ENCODE results near the gene PTTG1. TPM values are rescaled to one million over a fixed set of nuclear protein-coding genes. Genes with fewer than 3 reads are reported as not detected.

PTTG1 gene
- total and polyA plus RNA-seq, 9 of the 15 experiments (the other 6 are each of a cell fraction or from before 2014, with no cell fraction given) = 193 to 1,088 (median 349) TPM

DNA sequence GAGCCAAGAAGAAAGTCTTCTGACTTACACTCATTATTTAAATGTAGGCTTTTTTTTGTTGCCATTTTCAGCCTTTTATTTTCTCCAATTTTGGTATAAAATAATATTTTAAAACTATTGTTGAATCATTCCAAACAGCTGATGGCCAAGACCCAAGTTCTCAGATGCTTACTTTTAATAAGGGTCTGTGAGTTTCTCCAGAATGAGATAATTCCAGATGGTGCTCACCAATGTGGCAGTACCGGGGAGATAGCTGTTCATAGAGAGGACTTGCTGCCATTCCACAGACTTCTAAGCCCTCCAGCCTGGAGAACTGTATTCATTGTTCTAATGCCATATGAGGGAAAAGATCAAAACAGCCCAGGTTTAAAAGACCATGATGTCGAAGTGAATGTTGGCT lies 46.0 kb upstream of the PTTG1 start:
- ChIA-PET POLR2A (no interaction called here), CTCF (ENCODE audit: low intra/inter-chr PET ratio) (no interaction called here)
- H3K9me1 ChIP-seq (ENCODE audit: control insufficient read depth, insufficient read depth, low read length) = peaks cover 3% of the 10 kb centered on the region
- FAIRE-seq (no peak), ATAC-seq (no peak), DNase-seq (ENCODE audit: extremely low read depth in 1 of 4, low spot score in 3 of 4) (no peak)
- 0 out of 5 replicates have a peak, but pooled peaks cover 0 to 5% of the 10 kb centered on the region in 2 experiments for H3K4me1 ChIP-seq (replicated peaks in 1 of 2; ENCODE audit: control insufficient read depth in 2 of 2, insufficient read depth in 2 of 2, low read length in 2 of 2)
- TF ChIP-seq, protein P1, sequence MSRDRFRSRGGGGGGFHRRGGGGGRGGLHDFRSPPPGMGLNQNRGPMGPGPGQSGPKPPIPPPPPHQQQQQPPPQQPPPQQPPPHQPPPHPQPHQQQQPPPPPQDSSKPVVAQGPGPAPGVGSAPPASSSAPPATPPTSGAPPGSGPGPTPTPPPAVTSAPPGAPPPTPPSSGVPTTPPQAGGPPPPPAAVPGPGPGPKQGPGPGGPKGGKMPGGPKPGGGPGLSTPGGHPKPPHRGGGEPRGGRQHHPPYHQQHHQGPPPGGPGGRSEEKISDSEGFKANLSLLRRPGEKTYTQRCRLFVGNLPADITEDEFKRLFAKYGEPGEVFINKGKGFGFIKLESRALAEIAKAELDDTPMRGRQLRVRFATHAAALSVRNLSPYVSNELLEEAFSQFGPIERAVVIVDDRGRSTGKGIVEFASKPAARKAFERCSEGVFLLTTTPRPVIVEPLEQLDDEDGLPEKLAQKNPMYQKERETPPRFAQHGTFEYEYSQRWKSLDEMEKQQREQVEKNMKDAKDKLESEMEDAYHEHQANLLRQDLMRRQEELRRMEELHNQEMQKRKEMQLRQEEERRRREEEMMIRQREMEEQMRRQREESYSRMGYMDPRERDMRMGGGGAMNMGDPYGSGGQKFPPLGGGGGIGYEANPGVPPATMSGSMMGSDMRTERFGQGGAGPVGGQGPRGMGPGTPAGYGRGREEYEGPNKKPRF (IDR thresholded peaks at IDR 0.05; ENCODE audit: low read depth, low read length) = no peak
- TF ChIP-seq NR2C1 (IDR thresholded peaks at IDR 0.05) = no peak
- no peak for TF ChIP-seq NR2C1 (tag; IDR thresholded peaks at IDR 0.05)
- TF ChIP-seq ZNF586 (CRISPR knock-in tag; conservative IDR thresholded peaks at IDR 0.05) = no peak
- no peak for TF ChIP-seq PML (IDR thresholded peaks at IDR 0.05; ENCODE audit: low read length)
- no peak for TF ChIP-seq TFAM (CRISPR knock-in tag; conservative IDR thresholded peaks at IDR 0.05)
- no peak for TF ChIP-seq ATF7 (IDR thresholded peaks at IDR 0.05)
- no peak for TF ChIP-seq ATF1 (CRISPR knock-in tag; IDR thresholded peaks at IDR 0.05)
- no peak for TF ChIP-seq ATF1 (tag; IDR thresholded peaks at IDR 0.05)
- TF ChIP-seq, protein P2, sequence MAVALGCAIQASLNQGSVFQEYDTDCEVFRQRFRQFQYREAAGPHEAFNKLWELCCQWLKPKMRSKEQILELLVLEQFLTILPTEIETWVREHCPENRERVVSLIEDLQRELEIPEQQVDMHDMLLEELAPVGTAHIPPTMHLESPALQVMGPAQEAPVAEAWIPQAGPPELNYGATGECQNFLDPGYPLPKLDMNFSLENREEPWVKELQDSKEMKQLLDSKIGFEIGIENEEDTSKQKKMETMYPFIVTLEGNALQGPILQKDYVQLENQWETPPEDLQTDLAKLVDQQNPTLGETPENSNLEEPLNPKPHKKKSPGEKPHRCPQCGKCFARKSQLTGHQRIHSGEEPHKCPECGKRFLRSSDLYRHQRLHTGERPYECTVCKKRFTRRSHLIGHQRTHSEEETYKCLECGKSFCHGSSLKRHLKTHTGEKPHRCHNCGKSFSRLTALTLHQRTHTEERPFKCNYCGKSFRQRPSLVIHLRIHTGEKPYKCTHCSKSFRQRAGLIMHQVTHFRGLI (CRISPR knock-in tag; IDR thresholded peaks at IDR 0.05) = no peak
- TF ChIP-seq IFI16 (CRISPR knock-in tag; IDR thresholded peaks at IDR 0.05) = no peak
- no peak for TF ChIP-seq MCM7 (IDR thresholded peaks at IDR 0.05)
- TF ChIP-seq, protein P3, sequence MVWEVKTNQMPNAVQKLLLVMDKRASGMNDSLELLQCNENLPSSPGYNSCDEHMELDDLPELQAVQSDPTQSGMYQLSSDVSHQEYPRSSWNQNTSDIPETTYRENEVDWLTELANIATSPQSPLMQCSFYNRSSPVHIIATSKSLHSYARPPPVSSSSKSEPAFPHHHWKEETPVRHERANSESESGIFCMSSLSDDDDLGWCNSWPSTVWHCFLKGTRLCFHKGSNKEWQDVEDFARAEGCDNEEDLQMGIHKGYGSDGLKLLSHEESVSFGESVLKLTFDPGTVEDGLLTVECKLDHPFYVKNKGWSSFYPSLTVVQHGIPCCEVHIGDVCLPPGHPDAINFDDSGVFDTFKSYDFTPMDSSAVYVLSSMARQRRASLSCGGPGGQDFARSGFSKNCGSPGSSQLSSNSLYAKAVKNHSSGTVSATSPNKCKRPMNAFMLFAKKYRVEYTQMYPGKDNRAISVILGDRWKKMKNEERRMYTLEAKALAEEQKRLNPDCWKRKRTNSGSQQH (CRISPR knock-in tag; IDR thresholded peaks at IDR 0.05) = no peak
- no peak for TF ChIP-seq POLR2G (IDR thresholded peaks at IDR 0.05; ENCODE audit: low read depth, low read length)
- TF ChIP-seq YY1 (IDR thresholded peaks at IDR 0.05; ENCODE audit: borderline replicate concordance in 1 of 3, control insufficient read depth in 1 of 3, extremely low read depth in 1 of 3, insufficient read depth in 3 of 3, insufficient read length in 1 of 3, insufficient replicate concordance in 2 of 3, low read depth in 1 of 3, low read length in 2 of 3) = no peak
- no peak for TF ChIP-seq ZFPM2 (CRISPR knock-in tag; IDR thresholded peaks at IDR 0.05)
- no peak overlapping the region for H3K27ac ChIP-seq (ENCODE audit: extremely low read depth, low read depth, low read length)
- intact Hi-C loops (cut with micrococcal nuclease) = no loop called here
- H3K4me3 ChIP-seq = no peak overlapping the region
- BruUV-seq (replicated peaks) = no TSS peak
- peaks cover 12 to 24% of the 10 kb centered on the region in 2 experiments for H3K27me3 ChIP-seq (ENCODE audit: control insufficient read depth in 2 of 2, insufficient read depth in 2 of 2, low read length in 2 of 2)
- no peak overlapping the region for H3K4me2 ChIP-seq (ENCODE audit: insufficient read depth, low read length)
- no peak overlapping the region for H2AFZ ChIP-seq (ENCODE audit: low read depth, low read length)
- H4K20me1 ChIP-seq (replicated peaks; ENCODE audit: control insufficient read depth, insufficient read depth, low read length) = 0 out of 2 replicates have a peak, but pooled peaks cover 6% of the 10 kb centered on the region
- H3K79me2 ChIP-seq (ENCODE audit: control insufficient read depth, insufficient read depth, low read length) = no peaks in the 10 kb centered on the region
- H3K36me3 ChIP-seq (ENCODE audit: control insufficient read depth, insufficient read depth, low read length) = no peaks in the 10 kb centered on the region
- H3K9me3 ChIP-seq (replicated peaks; ENCODE audit: control insufficient read depth, insufficient read depth, low read depth, low read length) = no peaks in the 10 kb centered on the region
- 0% methylated on average over 2 of the region's 2 CpGs for WGBS (ENCODE audit: insufficient coverage, low coverage, missing lambda C conversion rate)
- H3K9ac ChIP-seq (ENCODE audit: insufficient read depth in 1 of 2, low read depth in 2 of 2, low read length in 2 of 2) = no peak overlapping the region
- in situ Hi-C loops (cut with MboI) = no loop called here

Measured in K562 (cell line).